WTC11 (cell line): ENCODE measurements around the gene CHDH. TPM values are rescaled to one million over a fixed set of nuclear protein-coding genes. Genes with fewer than 3 reads are reported as not detected.

ENCODE experiments used
- ATAC-seq: fragments of 200-7000 bp; cut with Tn5 transposase; 2 replicates; pipeline ENCODE4 v1.10.0; 2021; ENCODE audit warnings: mild to moderate bottlenecking, moderate library complexity
- CTCF ChIA-PET: fragments of 300-600 bp; sonication (Branson Sonifier 250); formaldehyde crosslinking; loops from one replicate; lab custom pipeline; 2021; ENCODE audit warnings: antibody characterized with exemption; lab: Charles Lee
- POLR2A ChIA-PET: fragments of 350-600 bp; sonication (Branson Sonifier 250); formaldehyde crosslinking; loops from one replicate; lab custom pipeline; 2021; ENCODE audit warnings: antibody characterized with exemption; lab: Charles Lee
- DNase-seq: peaks from one replicate; pipeline ENCODE4 v3.0.0; 2021; ENCODE audit warnings: low spot score
- H3K27ac Mint-ChIP-seq: 2 replicates; pipeline ENCODE4 v1.8.0; 2021; ENCODE audit warnings: mixed read lengths
- H3K27me3 Mint-ChIP-seq: 2 replicates; pipeline ENCODE4 v1.8.0; 2021; ENCODE audit warnings: low read depth, mild to moderate bottlenecking, moderate library complexity, mixed read lengths
- H3K36me3 Mint-ChIP-seq: 2 replicates; pipeline ENCODE4 v1.8.0; 2021; ENCODE audit warnings: mixed read lengths
- H3K4me1 Mint-ChIP-seq: 2 replicates; pipeline ENCODE4 v1.8.0; 2022; ENCODE audit warnings: mixed read lengths
- H3K4me3 Mint-ChIP-seq: 2 replicates; pipeline ENCODE4 v1.8.0; 2021; ENCODE audit warnings: mild to moderate bottlenecking, moderate library complexity, mixed read lengths
- H3K9me3 Mint-ChIP-seq: 2 replicates; pipeline ENCODE4 v1.8.0; 2021; ENCODE audit warnings: mixed read lengths
- CBFB ChIP-seq: sonication (generic); formaldehyde crosslinking; IDR thresholded peaks from 2 replicates; pipeline ENCODE4 v1.8.1; 2022; ENCODE audit warnings: mild to moderate bottlenecking, low read depth, missing genetic modification reagents
- CTCF ChIP-seq: fragments of 200-600 bp; IDR thresholded peaks from 2 replicates; pipeline ENCODE4 v1.8.0; 2022; ENCODE audit warnings: antibody characterized with exemption
- E2F1 ChIP-seq: sonication (generic); formaldehyde crosslinking; IDR thresholded peaks from 2 replicates; pipeline ENCODE4 v1.8.0; 2022; ENCODE audit warnings: mild to moderate bottlenecking, missing genetic modification reagents
- ELF4 ChIP-seq: sonication (generic); formaldehyde crosslinking; IDR thresholded peaks from 2 replicates; pipeline ENCODE4 v1.8.1; 2022; ENCODE audit warnings: low read depth, mild to moderate bottlenecking, moderate library complexity, missing genetic modification reagents
- ESRRA ChIP-seq: sonication (generic); formaldehyde crosslinking; IDR thresholded peaks from 2 replicates; pipeline ENCODE4 v1.8.1; 2022; ENCODE audit warnings: mild to moderate bottlenecking, missing genetic modification reagents, borderline replicate concordance
- ETV6 ChIP-seq: sonication (generic); formaldehyde crosslinking; IDR thresholded peaks from 2 replicates; pipeline ENCODE4 v1.8.1; 2022; ENCODE audit warnings: mild to moderate bottlenecking, missing genetic modification reagents
- FOXP1 ChIP-seq: sonication (generic); formaldehyde crosslinking; IDR thresholded peaks from 2 replicates; pipeline ENCODE4 v1.8.0; 2022; ENCODE audit warnings: missing genetic modification reagents, mild to moderate bottlenecking, moderate library complexity, borderline replicate concordance
- KAT7 ChIP-seq: sonication (generic); formaldehyde crosslinking; IDR thresholded peaks from 2 replicates; pipeline ENCODE4 v1.8.1; 2023; ENCODE audit warnings: missing genetic modification reagents, mild to moderate bottlenecking, borderline replicate concordance
- MAX ChIP-seq: sonication (generic); formaldehyde crosslinking; IDR thresholded peaks from 2 replicates; pipeline ENCODE4 v1.8.0; 2022; ENCODE audit warnings: mild to moderate bottlenecking, missing genetic modification reagents
- MXD4 ChIP-seq: fragments of 250-450 bp; sonication (Bioruptor Pico); IDR thresholded peaks from 2 replicates; pipeline ENCODE4 v1.8.0; 2021; ENCODE audit warnings: mild to moderate bottlenecking, moderate library complexity, borderline replicate concordance
- MYBL2 ChIP-seq: sonication (generic); formaldehyde crosslinking; IDR thresholded peaks from 2 replicates; pipeline ENCODE4 v1.8.1; 2023; ENCODE audit warnings: mild to moderate bottlenecking, moderate library complexity, missing genetic modification reagents
- NR3C1 ChIP-seq: sonication (generic); formaldehyde crosslinking; conservative IDR thresholded peaks from 2 replicates; pipeline ENCODE4 v1.8.1; 2023; ENCODE audit warnings: low read depth, mild to moderate bottlenecking, missing genetic modification reagents
- RORB ChIP-seq: fragments of 250-450 bp; sonication (Bioruptor Pico); IDR thresholded peaks from 2 replicates; pipeline ENCODE4 v1.9.0; 2021; ENCODE audit warnings: mild to moderate bottlenecking
- SMAD3 ChIP-seq: sonication (generic); formaldehyde crosslinking; IDR thresholded peaks from 2 replicates; pipeline ENCODE4 v1.8.0; 2022; ENCODE audit warnings: missing genetic modification reagents, mild to moderate bottlenecking, borderline replicate concordance
- TEAD1 ChIP-seq: sonication (generic); formaldehyde crosslinking; IDR thresholded peaks from 2 replicates; pipeline ENCODE4 v1.8.0; 2022; ENCODE audit warnings: mild to moderate bottlenecking, missing genetic modification reagents
- ZNF232 ChIP-seq: sonication (generic); formaldehyde crosslinking; IDR thresholded peaks from 2 replicates; pipeline ENCODE4 v1.8.0; 2022; ENCODE audit warnings: mild to moderate bottlenecking, missing genetic modification reagents
- ZNF396 ChIP-seq: fragments of 250-450 bp; sonication (Bioruptor Pico); IDR thresholded peaks from 2 replicates; pipeline ENCODE4 v1.8.0; 2021; ENCODE audit warnings: mild to moderate bottlenecking, moderate library complexity, borderline replicate concordance
- ZNF423 ChIP-seq: fragments of 250-450 bp; sonication (Bioruptor Pico); IDR thresholded peaks from 2 replicates; pipeline ENCODE4 v2.1.2; 2022; ENCODE audit warnings: mild to moderate bottlenecking, moderate library complexity
- ZNF425 ChIP-seq: fragments of 250-450 bp; sonication (Bioruptor Pico); conservative IDR thresholded peaks from 2 replicates; pipeline ENCODE4 v1.9.0; 2021; ENCODE audit warnings: mild to moderate bottlenecking
- total RNA-seq: library from RNA; stranded (reverse); gene quantifications from 3 replicates; pipeline ENCODE4 v1.2.3, GENCODE V29; 2021
- TF ChIP-seq, protein P1 (sequence below): sonication (generic); formaldehyde crosslinking; IDR thresholded peaks from 2 replicates; pipeline ENCODE4 v1.8.0; 2022; ENCODE audit warnings: mild to moderate bottlenecking, missing genetic modification reagents
- TF ChIP-seq, protein P2 (sequence below): sonication (generic); formaldehyde crosslinking; IDR thresholded peaks from 2 replicates; pipeline ENCODE4 v1.8.1; 2022; ENCODE audit warnings: low read depth, mild to moderate bottlenecking, moderate library complexity, missing genetic modification reagents, borderline replicate concordance
- TF ChIP-seq, protein P3 (sequence below): sonication (generic); formaldehyde crosslinking; IDR thresholded peaks from 2 replicates; pipeline ENCODE4 v1.8.1; 2023; ENCODE audit warnings: mild to moderate bottlenecking, missing genetic modification reagents

Gene CHDH
- total RNA-seq, 1 experiment from 2014 or later, result 11.7 TPM

- H3K36me3 Mint-ChIP-seq, result no peaks in the 10 kb centered on the region
- H3K9me3 Mint-ChIP-seq, result no peaks in the 10 kb centered on the region
- no peaks in the 10 kb centered on the region for H3K27me3 Mint-ChIP-seq
- H3K27ac Mint-ChIP-seq, result no peak overlapping the region
- CTCF ChIA-PET, result no interaction called here
- TF ChIP-seq E2F1 (CRISPR knock-in tag), result no peak
- TF ChIP-seq RORB, result no peak
- no peak for TF ChIP-seq ZNF425 (CRISPR knock-in tag)
- no peak for TF ChIP-seq KAT7 (CRISPR knock-in tag)
- TF ChIP-seq, protein P1, sequence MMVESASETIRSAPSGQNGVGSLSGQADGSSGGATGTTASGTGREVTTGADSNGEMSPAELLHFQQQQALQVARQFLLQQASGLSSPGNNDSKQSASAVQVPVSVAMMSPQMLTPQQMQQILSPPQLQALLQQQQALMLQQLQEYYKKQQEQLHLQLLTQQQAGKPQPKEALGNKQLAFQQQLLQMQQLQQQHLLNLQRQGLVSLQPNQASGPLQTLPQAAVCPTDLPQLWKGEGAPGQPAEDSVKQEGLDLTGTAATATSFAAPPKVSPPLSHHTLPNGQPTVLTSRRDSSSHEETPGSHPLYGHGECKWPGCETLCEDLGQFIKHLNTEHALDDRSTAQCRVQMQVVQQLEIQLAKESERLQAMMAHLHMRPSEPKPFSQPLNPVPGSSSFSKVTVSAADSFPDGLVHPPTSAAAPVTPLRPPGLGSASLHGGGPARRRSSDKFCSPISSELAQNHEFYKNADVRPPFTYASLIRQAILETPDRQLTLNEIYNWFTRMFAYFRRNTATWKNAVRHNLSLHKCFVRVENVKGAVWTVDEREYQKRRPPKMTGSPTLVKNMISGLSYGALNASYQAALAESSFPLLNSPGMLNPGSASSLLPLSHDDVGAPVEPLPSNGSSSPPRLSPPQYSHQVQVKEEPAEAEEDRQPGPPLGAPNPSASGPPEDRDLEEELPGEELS (CRISPR knock-in tag), result no peak
- TF ChIP-seq ETV6 (CRISPR knock-in tag), result no peak
- no peak for TF ChIP-seq ZNF423 (CRISPR knock-in tag)
- no peak for TF ChIP-seq ELF4 (CRISPR knock-in tag)
- no peak for TF ChIP-seq MXD4 (CRISPR knock-in tag)
- no peak for TF ChIP-seq CBFB (CRISPR knock-in tag)
- no peak for TF ChIP-seq ZNF396 (CRISPR knock-in tag)
- no peak for TF ChIP-seq NR3C1 (CRISPR knock-in tag)
- TF ChIP-seq SMAD3, result no peak
- no peak for TF ChIP-seq ZNF232 (CRISPR knock-in tag)
- no peak for TF ChIP-seq FOXP1
- TF ChIP-seq ESRRA (CRISPR knock-in tag), result no peak
- TF ChIP-seq, all 79 proteins: peak for 0
- no peak overlapping the region for H3K4me3 Mint-ChIP-seq
- POLR2A ChIA-PET, result no interaction called here
- ATAC-seq (no peak), DNase-seq (no peak)
- H3K4me1 Mint-ChIP-seq, result peaks cover 15% of the 10 kb centered on the region
These were observed 43.9 kb downstream of the CHDH start for GRCh38 chr3:53802256-53802880.

DNA sequence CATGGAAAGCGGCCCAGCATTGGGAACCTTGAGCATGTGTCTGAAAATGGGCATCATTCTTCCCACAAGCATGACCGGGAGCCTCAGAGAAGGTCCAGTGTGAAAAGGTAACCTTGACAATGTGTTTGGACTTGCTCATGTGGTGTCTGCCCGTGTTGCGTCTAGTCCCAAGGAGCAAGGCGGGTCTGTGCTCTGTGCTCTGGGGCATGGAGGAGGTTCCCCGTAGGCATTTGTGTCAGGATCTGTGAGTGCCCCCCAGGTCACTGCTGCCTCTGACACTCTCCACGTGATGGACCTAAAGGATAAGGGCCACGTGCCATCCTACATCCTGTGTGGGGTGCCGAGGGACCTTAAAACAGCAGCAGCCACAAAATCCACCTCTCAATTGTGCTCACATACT is 44.9 kb downstream of the CHDH start:
- Mint-ChIP-seq H3K36me3 (no peaks in the 10 kb centered on the region), H3K27ac (no peak overlapping the region), H3K9me3 (no peaks in the 10 kb centered on the region), H3K27me3 (no peaks in the 10 kb centered on the region), H3K4me3 (no peak overlapping the region), H3K4me1 (peaks cover 15% of the 10 kb centered on the region)
- CTCF ChIA-PET, result no interaction called here
- POLR2A ChIA-PET, result no interaction called here
- DNase-seq (no peak), ATAC-seq (no peak)
- TF ChIP-seq MAX (CRISPR knock-in tag) (no peak), MYBL2 (CRISPR knock-in tag) (no peak), ZNF396 (CRISPR knock-in tag) (no peak), ETV6 (CRISPR knock-in tag) (no peak), TEAD1 (CRISPR knock-in tag) (no peak), CTCF (no peak), ELF4 (CRISPR knock-in tag) (no peak)
- TF ChIP-seq, protein P2, sequence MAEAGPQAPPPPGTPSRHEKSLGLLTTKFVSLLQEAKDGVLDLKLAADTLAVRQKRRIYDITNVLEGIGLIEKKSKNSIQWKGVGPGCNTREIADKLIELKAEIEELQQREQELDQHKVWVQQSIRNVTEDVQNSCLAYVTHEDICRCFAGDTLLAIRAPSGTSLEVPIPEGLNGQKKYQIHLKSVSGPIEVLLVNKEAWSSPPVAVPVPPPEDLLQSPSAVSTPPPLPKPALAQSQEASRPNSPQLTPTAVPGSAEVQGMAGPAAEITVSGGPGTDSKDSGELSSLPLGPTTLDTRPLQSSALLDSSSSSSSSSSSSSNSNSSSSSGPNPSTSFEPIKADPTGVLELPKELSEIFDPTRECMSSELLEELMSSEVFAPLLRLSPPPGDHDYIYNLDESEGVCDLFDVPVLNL, result no peak
- TF ChIP-seq, protein P3, sequence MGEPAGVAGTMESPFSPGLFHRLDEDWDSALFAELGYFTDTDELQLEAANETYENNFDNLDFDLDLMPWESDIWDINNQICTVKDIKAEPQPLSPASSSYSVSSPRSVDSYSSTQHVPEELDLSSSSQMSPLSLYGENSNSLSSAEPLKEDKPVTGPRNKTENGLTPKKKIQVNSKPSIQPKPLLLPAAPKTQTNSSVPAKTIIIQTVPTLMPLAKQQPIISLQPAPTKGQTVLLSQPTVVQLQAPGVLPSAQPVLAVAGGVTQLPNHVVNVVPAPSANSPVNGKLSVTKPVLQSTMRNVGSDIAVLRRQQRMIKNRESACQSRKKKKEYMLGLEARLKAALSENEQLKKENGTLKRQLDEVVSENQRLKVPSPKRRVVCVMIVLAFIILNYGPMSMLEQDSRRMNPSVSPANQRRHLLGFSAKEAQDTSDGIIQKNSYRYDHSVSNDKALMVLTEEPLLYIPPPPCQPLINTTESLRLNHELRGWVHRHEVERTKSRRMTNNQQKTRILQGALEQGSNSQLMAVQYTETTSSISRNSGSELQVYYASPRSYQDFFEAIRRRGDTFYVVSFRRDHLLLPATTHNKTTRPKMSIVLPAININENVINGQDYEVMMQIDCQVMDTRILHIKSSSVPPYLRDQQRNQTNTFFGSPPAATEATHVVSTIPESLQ (CRISPR knock-in tag), result no peak
